Activated CD4-positive, alpha-beta T cell treated with anti-CD3 and anti-CD28 coated beads, Interleukin-2, amount 10 ng/mL, durations not matched to agents 24 days and 14 days (primary cell): Measurements from ENCODE around the gene CREB1. TPM values are rescaled to one million over a fixed set of nuclear protein-coding genes. Genes with fewer than 3 reads are reported as not detected.
"Not testable (repeated sequence)": the region's sequence is repeated elsewhere in the genome, so short reads cannot be mapped to it uniquely, and the experiment has no call there.

Experiments used
- DNase-seq: peaks from one replicate; pipeline ENCODE4 v3.0.0; 2022
- H3K27ac Mint-ChIP-seq: one replicate; pipeline ENCODE4 v1.8.0; 2022; ENCODE audit warnings: mild to moderate bottlenecking, mixed read lengths
- H3K27me3 Mint-ChIP-seq: one replicate; pipeline ENCODE4 v1.8.0; 2022; ENCODE audit warnings: mixed read lengths
- H3K36me3 Mint-ChIP-seq: one replicate; pipeline ENCODE4 v1.8.0; 2022; ENCODE audit warnings: low read depth, mild to moderate bottlenecking, mixed read lengths
- H3K4me1 Mint-ChIP-seq: one replicate; pipeline ENCODE4 v1.8.0; 2021; ENCODE audit warnings: mixed read lengths
- H3K4me3 Mint-ChIP-seq: one replicate; pipeline ENCODE4 v1.8.0; 2022; ENCODE audit warnings: mild to moderate bottlenecking, moderate library complexity, mixed read lengths
- H3K9me3 Mint-ChIP-seq: one replicate; pipeline ENCODE4 v1.8.0; 2021; ENCODE audit warnings: mixed read lengths
- intact Hi-C: fragments of 100-400 bp; cut with micrococcal nuclease; formaldehyde crosslinking; loops from one replicate; pipeline ENCODE4 v1.15.1; 2023
- total RNA-seq: library from RNA; stranded (reverse); gene quantifications from 2 replicates; pipeline ENCODE4 v1.2.3, GENCODE V29; 2022

The CREB1 gene
- total RNA-seq, 1 donor from 2014 or later, result 107 TPM

- H3K9me3 Mint-ChIP-seq, result no peaks in the 10 kb centered on the region
- H3K27ac Mint-ChIP-seq, result no peak overlapping the region
- peak; percentile 59 for DNase-seq
- H3K4me3 Mint-ChIP-seq, result no peak overlapping the region
- peaks cover 36% of the 10 kb centered on the region for H3K4me1 Mint-ChIP-seq
- intact Hi-C loops, result loop anchor here (10.0 kb wide), 2 partner anchors 287 to 457 kb away; partner anchors contain the start of gene KLF7
- peaks cover 51% of the 10 kb centered on the region for H3K36me3 Mint-ChIP-seq
- no peaks in the 10 kb centered on the region for H3K27me3 Mint-ChIP-seq
Measured at GRCh38 chr2:207621501-207622039, 91.8 kb downstream of the CREB1 start.

GRCh38 chr2:207624185-207625013 lies 94.6 kb downstream of the CREB1 start:
- Mint-ChIP-seq H3K27me3 (no peaks in the 10 kb centered on the region), H3K36me3 (peaks cover 34% of the 10 kb centered on the region), H3K4me3 (peak overlapping the region; percentile 95), H3K9me3 (no peaks in the 10 kb centered on the region), H3K4me1 (peaks cover 38% of the 10 kb centered on the region), H3K27ac (peak overlapping the region; percentile 96)
- DNase-seq, result peak; percentile 92
- intact Hi-C loops, result loop anchor here (1.0 to 10.0 kb wide), 10 partner anchors 87 to 860 kb away; partner anchors contain the start of genes CCNYL1, CREB1, FASTKD2 and FZD5

GRCh38 chr2:207625014-207625907 lies 95.5 kb downstream of the CREB1 start, which contains the start of gene METTL21A:
Gene METTL21A (minus strand): TSS chr2:207625394. CDS start chr2:207624375, 1,019 bp downstream.
- peak within 1 kb of the TSS; percentile 98 for H3K27ac Mint-ChIP-seq
- intact Hi-C loops, result loop anchor here (1.0 to 10.0 kb wide), 10 partner anchors 86 to 860 kb away; partner anchors contain the start of genes CCNYL1, CREB1, FASTKD2 and FZD5

GRCh38 chr2:207629553-207629952 lies 99.8 kb downstream of the CREB1 start:
- H3K36me3 Mint-ChIP-seq, result no peaks in the 10 kb centered on the region
- no peak overlapping the region for H3K27ac Mint-ChIP-seq
- no peak for DNase-seq
- peaks cover 4% of the 10 kb centered on the region for H3K27me3 Mint-ChIP-seq
- no peaks in the 10 kb centered on the region for H3K9me3 Mint-ChIP-seq
- no peak overlapping the region for H3K4me3 Mint-ChIP-seq
- H3K4me1 Mint-ChIP-seq, result peaks cover 18% of the 10 kb centered on the region
- intact Hi-C loops, result loop anchor here (5.0 to 10.0 kb wide), 3 partner anchors 295 to 623 kb away; partner anchors contain the start of gene KLF7

More at GRCh38 chr2:207625014-207625907, 95.5 kb downstream of the CREB1 start, which contains the start of gene METTL21A:
- Mint-ChIP-seq H3K27me3 (no peaks in the 10 kb centered on the region), H3K4me1 (peaks cover 32% of the 10 kb centered on the region), H3K9me3 (no peaks in the 10 kb centered on the region), H3K36me3 (peaks cover 28% of the 10 kb centered on the region), H3K4me3 (peak within 1 kb of the TSS; percentile 95)
- peak; percentile 98 for DNase-seq

- H3K36me3 Mint-ChIP-seq, result no peaks in the 10 kb centered on the region
- H3K4me3 Mint-ChIP-seq, result no peak overlapping the region
- H3K27me3 Mint-ChIP-seq, result peaks cover 4% of the 10 kb centered on the region
- H3K4me1 Mint-ChIP-seq, result peaks cover 16% of the 10 kb centered on the region
- H3K9me3 Mint-ChIP-seq, result no peaks in the 10 kb centered on the region
- no peak overlapping the region for H3K27ac Mint-ChIP-seq
- no peak for DNase-seq
- intact Hi-C loops, result no loop called here
Measured at GRCh38 chr2:207630491-207630890, 100.7 kb downstream of the CREB1 start.

GRCh38 chr2:207632575-207633493 lies 103.1 kb downstream of the CREB1 start:
- Mint-ChIP-seq H3K9me3 (no peaks in the 10 kb centered on the region), H3K36me3 (no peaks in the 10 kb centered on the region), H3K27me3 (peaks cover 4% of the 10 kb centered on the region), H3K4me3 (no peak overlapping the region), H3K4me1 (peaks cover 8% of the 10 kb centered on the region), H3K27ac (peak overlapping the region; percentile 43)
- intact Hi-C loops, result no loop called here
- no peak for DNase-seq

GRCh38 chr2:207633686-207634085 lies 103.9 kb downstream of the CREB1 start:
- Mint-ChIP-seq H3K36me3 (no peaks in the 10 kb centered on the region), H3K27ac (no peak overlapping the region), H3K9me3 (no peaks in the 10 kb centered on the region), H3K4me3 (no peak overlapping the region), H3K27me3 (peaks cover 4% of the 10 kb centered on the region), H3K4me1 (peaks cover 7% of the 10 kb centered on the region)
- no peak for DNase-seq
- intact Hi-C loops, result no loop called here

GRCh38 chr2:207635468-207636200 lies 105.9 kb downstream of the CREB1 start:
- Mint-ChIP-seq H3K27me3 (peaks cover 4% of the 10 kb centered on the region), H3K4me3 (no peak overlapping the region), H3K9me3 (no peaks in the 10 kb centered on the region), H3K27ac (no peak overlapping the region), H3K4me1 (peaks cover 7% of the 10 kb centered on the region), H3K36me3 (no peaks in the 10 kb centered on the region)
- DNase-seq, result no peak
- intact Hi-C loops, result no loop called here

- H3K27ac Mint-ChIP-seq, H3K27me3 Mint-ChIP-seq, intact Hi-C loops, H3K36me3 Mint-ChIP-seq, H3K4me3 Mint-ChIP-seq, H3K9me3 Mint-ChIP-seq, DNase-seq, H3K4me1 Mint-ChIP-seq: not testable (repeated sequence)
Measured at GRCh38 chr2:207639288-207639687, 109.5 kb downstream of the CREB1 start.

GRCh38 chr2:207640160-207640559 lies 110.4 kb downstream of the CREB1 start:
- H3K4me1 Mint-ChIP-seq, result no peaks in the 10 kb centered on the region
- intact Hi-C loops, result no loop called here
- H3K36me3 Mint-ChIP-seq, result no peaks in the 10 kb centered on the region
- DNase-seq, result no peak
- no peak overlapping the region for H3K27ac Mint-ChIP-seq
- H3K9me3 Mint-ChIP-seq, result peaks cover 8% of the 10 kb centered on the region
- H3K4me3 Mint-ChIP-seq, result no peak overlapping the region
- H3K27me3 Mint-ChIP-seq, result peaks cover 7% of the 10 kb centered on the region

- Mint-ChIP-seq H3K27ac (no peak overlapping the region), H3K9me3 (peaks cover 8% of the 10 kb centered on the region), H3K4me1 (no peaks in the 10 kb centered on the region), H3K27me3 (peaks cover 7% of the 10 kb centered on the region), H3K36me3 (no peaks in the 10 kb centered on the region), H3K4me3 (no peak overlapping the region)
- intact Hi-C loops, result no loop called here
- DNase-seq, result no peak
Measured at GRCh38 chr2:207640661-207641060, 110.9 kb downstream of the CREB1 start.

- no peak overlapping the region for H3K4me3 Mint-ChIP-seq
- peaks cover 8% of the 10 kb centered on the region for H3K9me3 Mint-ChIP-seq
- DNase-seq, result no peak
- intact Hi-C loops, result no loop called here
- H3K27me3 Mint-ChIP-seq, result peaks cover 10% of the 10 kb centered on the region
- H3K4me1 Mint-ChIP-seq, result no peaks in the 10 kb centered on the region
- no peaks in the 10 kb centered on the region for H3K36me3 Mint-ChIP-seq
- no peak overlapping the region for H3K27ac Mint-ChIP-seq
Measured at GRCh38 chr2:207643892-207644291, 114.1 kb downstream of the CREB1 start.
